SK-N-SH (cell line): ENCODE measurements around the gene OR4K2.
"Not testable (repeated sequence)": the region's sequence is repeated elsewhere in the genome, so short reads cannot be mapped to it uniquely, and the experiment has no call there.

ENCODE experiments used
- CTCF ChIP-seq: fragments of 200-600 bp; sonication (generic); IDR thresholded peaks from 2 replicates; pipeline ENCODE4 v1.6.1; 2017; ENCODE audit warnings: antibody characterized with exemption, mild to moderate bottlenecking, moderate library complexity
- EZH2phosphoT487 ChIP-seq: fragments of 200-600 bp; sonication (generic); IDR thresholded peaks from 2 replicates; pipeline ENCODE4 v1.6.1; 2017; ENCODE audit warnings: low read depth, mixed run types, mild to moderate bottlenecking, antibody characterized with exemption, moderate library complexity, borderline replicate concordance
- FOSL2 ChIP-seq: IDR thresholded peaks from 2 replicates; pipeline ENCODE4 v1.4.0; 2012; ENCODE audit warnings: low read depth, mild to moderate bottlenecking, moderate library complexity, borderline replicate concordance
- FOXM1 ChIP-seq: IDR thresholded peaks from 2 replicates; pipeline ENCODE4 v1.4.0; 2012; ENCODE audit warnings: low read depth, mild to moderate bottlenecking
- GATA2 ChIP-seq: sonication (generic); formaldehyde crosslinking; IDR thresholded peaks from 2 replicates; pipeline ENCODE4 v1.5.0; 2020; ENCODE audit warnings: mild to moderate bottlenecking, missing genetic modification reagents
- NFIC ChIP-seq: IDR thresholded peaks from 2 replicates; pipeline ENCODE4 v1.4.0; 2012; ENCODE audit warnings: borderline replicate concordance
- POLR2AphosphoS5 ChIP-seq: IDR thresholded peaks from 2 replicates; pipeline ENCODE4 v1.6.1; 2012; ENCODE audit warnings: low read depth, low read length
- RXRA ChIP-seq: IDR thresholded peaks from 2 replicates; pipeline ENCODE4 v1.4.0; 2012; ENCODE audit warnings: low read depth, mild to moderate bottlenecking, borderline replicate concordance
- TAF1 ChIP-seq: IDR thresholded peaks from 2 replicates; pipeline ENCODE4 v1.6.1; 2012; ENCODE audit warnings: low read depth, mild to moderate bottlenecking, low read length, moderate library complexity, borderline replicate concordance
- USF2 ChIP-seq: fragments of 150-350 bp; IDR thresholded peaks from 2 replicates; pipeline ENCODE4 v1.6.1; 2017; ENCODE audit warnings: antibody characterized with exemption, low read length, low read depth, borderline replicate concordance
- YY1 ChIP-seq: IDR thresholded peaks from 2 replicates; pipeline ENCODE4 v1.4.0; 2012; ENCODE audit warnings: low read depth, mild to moderate bottlenecking

- TF ChIP-seq FOXM1, EZH2phosphoT487, CTCF, USF2, YY1, FOSL2, TAF1, POLR2AphosphoS5, GATA2, NFIC, RXRA: not testable (repeated sequence)
These were observed 8.8 kb upstream of the OR4K2 start for GRCh38 chr14:19866061-19866669.
